ENCODE data around the gene MEGF11. TPM values are rescaled to one million over a fixed set of nuclear protein-coding genes. Genes with fewer than 3 reads are reported as not detected.

Gene MEGF11
- total RNA-seq, 1 experiment from 2014 or later = not detected

DNA sequence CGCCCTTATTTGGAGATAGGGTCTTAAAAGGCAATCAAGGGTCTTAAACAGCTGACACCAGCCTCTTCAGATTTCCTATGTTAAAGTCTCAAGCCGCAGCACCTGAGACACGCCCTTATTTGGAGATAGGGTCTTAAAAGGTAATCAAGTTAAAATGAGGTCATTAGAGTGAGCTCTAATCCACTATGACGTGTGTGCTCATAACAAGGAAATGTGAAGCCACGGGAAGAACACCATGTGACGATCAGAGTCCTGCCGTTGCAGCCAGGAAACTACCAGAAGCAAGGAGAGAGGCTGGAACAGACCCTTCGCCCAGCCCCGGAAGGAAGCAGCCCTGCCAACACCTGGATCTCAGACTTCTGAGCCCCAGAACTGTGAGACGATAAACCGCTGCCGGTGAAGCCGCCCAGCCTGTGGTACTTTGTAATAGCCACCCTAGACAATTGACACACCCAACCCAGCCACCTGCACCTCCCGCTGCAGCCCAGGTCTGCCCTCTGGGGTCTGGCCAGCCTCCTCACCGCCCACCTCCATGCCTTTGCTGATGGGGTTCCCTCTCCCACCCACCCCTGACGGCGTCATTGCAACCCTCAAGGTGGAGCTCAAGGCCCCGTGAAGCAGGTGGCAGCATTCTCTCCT lies 137.9 kb downstream of the MEGF11 start:
- no peaks in the 10 kb centered on the region for H3K9me2 ChIP-seq (ENCODE audit: insufficient read depth)
- peaks cover 51% of the 10 kb centered on the region for H3K27me3 ChIP-seq (ENCODE audit: insufficient read depth, low read depth)
- intact Hi-C loops (cut with micrococcal nuclease; ENCODE audit: unreplicated experiment) = no loop called here
- H3F3A ChIP-seq (ENCODE audit: insufficient read depth, low read depth) = no peaks in the 10 kb centered on the region
- TF ChIP-seq EZH2 (IDR thresholded peaks at IDR 0.05; ENCODE audit: low read depth) (no peak), CTCF (conservative IDR thresholded peaks at IDR 0.05) (no peak)
- H3K79me2 ChIP-seq (ENCODE audit: low read depth) = no peaks in the 10 kb centered on the region
- no peaks in the 10 kb centered on the region for H3K36me3 ChIP-seq (ENCODE audit: low read depth)
- H3K4me3 ChIP-seq = no peak overlapping the region
- no peaks in the 10 kb centered on the region for H4K20me1 ChIP-seq (ENCODE audit: insufficient read depth)
- DNase-seq = no peak
- no peaks in the 10 kb centered on the region for H3K9me3 ChIP-seq (ENCODE audit: insufficient read depth, low read depth)
- no peak overlapping the region for H2AFZ ChIP-seq
- ChIA-PET POLR2A (ENCODE audit: unreplicated experiment) (no interaction called here), CTCF (no interaction called here)
- H3K4me1 ChIP-seq (replicated peaks; ENCODE audit: insufficient read depth) = no peaks in the 10 kb centered on the region
- H3K4me2 ChIP-seq = no peak overlapping the region
- no peak overlapping the region for H3K27ac ChIP-seq
- BruUV-seq (replicated peaks) = no TSS peak

DNA sequence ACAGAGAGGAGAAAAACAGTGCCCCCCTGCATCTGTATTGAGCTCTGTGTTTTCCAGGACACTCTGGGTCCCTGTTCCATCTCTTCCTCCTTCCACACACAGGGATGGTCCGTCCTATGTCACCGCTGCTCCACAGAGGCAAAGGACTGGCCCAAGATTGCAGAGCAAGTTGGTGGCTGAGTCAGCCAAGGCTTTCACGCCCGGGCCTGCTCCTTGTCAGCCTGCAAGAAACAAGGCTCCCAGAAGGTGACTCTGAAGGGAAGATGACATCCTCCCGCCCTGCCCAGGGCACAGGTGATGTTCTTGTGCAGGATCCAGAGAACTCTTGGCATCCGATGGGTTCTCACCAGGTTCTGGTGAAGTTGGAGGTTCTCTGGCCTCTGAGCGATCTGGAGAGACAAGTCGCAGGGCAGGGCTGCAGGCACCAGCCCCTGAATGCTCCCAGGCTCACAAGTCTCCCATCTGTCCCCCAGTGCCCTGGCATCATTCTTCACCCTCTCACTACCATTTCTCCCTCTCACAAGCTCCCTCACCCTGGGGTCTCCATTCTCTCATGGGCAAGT lies 138.6 kb downstream of the MEGF11 start:
- no peak for TF ChIP-seq EZH2 (IDR thresholded peaks at IDR 0.05; ENCODE audit: low read depth)
- no peak for TF ChIP-seq CTCF (conservative IDR thresholded peaks at IDR 0.05)
- no peak overlapping the region for H3K4me3 ChIP-seq
- H3K79me2 ChIP-seq (ENCODE audit: low read depth) = no peaks in the 10 kb centered on the region
- no peaks in the 10 kb centered on the region for H3K9me3 ChIP-seq (ENCODE audit: insufficient read depth, low read depth)
- no peak overlapping the region for H2AFZ ChIP-seq
- no peaks in the 10 kb centered on the region for H4K20me1 ChIP-seq (ENCODE audit: insufficient read depth)
- H3K36me3 ChIP-seq (ENCODE audit: low read depth) = no peaks in the 10 kb centered on the region
- no peaks in the 10 kb centered on the region for H3K4me1 ChIP-seq (replicated peaks; ENCODE audit: insufficient read depth)
- no peaks in the 10 kb centered on the region for H3K9me2 ChIP-seq (ENCODE audit: insufficient read depth)
- BruUV-seq (replicated peaks) = no TSS peak
- peaks cover 57% of the 10 kb centered on the region for H3K27me3 ChIP-seq (ENCODE audit: insufficient read depth, low read depth)
- ChIA-PET POLR2A (ENCODE audit: unreplicated experiment) (no interaction called here), CTCF (no interaction called here)
- no peak overlapping the region for H3K27ac ChIP-seq
- H3K4me2 ChIP-seq = no peak overlapping the region
- intact Hi-C loops (cut with micrococcal nuclease; ENCODE audit: unreplicated experiment) = no loop called here
- no peaks in the 10 kb centered on the region for H3F3A ChIP-seq (ENCODE audit: insufficient read depth, low read depth)
- no peak for DNase-seq

GRCh38 chr15:66112388-66112787 lies 141.2 kb downstream of the MEGF11 start:
- DNase-seq = no peak
- no peak for TF ChIP-seq EZH2 (IDR thresholded peaks at IDR 0.05; ENCODE audit: low read depth)
- Histone ChIP-seq H3K27me3 (ENCODE audit: insufficient read depth, low read depth) (peaks cover 76% of the 10 kb centered on the region), H3K79me2 (ENCODE audit: low read depth) (no peaks in the 10 kb centered on the region), H3F3A (ENCODE audit: insufficient read depth, low read depth) (no peaks in the 10 kb centered on the region), H3K27ac (no peak overlapping the region), H3K4me3 (no peak overlapping the region), H4K20me1 (ENCODE audit: insufficient read depth) (no peaks in the 10 kb centered on the region), H3K4me2 (no peak overlapping the region), H3K9me3 (ENCODE audit: insufficient read depth, low read depth) (no peaks in the 10 kb centered on the region), H3K4me1 (replicated peaks; ENCODE audit: insufficient read depth) (no peaks in the 10 kb centered on the region), H3K36me3 (ENCODE audit: low read depth) (no peaks in the 10 kb centered on the region), H3K9me2 (ENCODE audit: insufficient read depth) (no peaks in the 10 kb centered on the region), H2AFZ (no peak overlapping the region)
- no TSS peak for BruUV-seq (replicated peaks)
- POLR2A ChIA-PET (ENCODE audit: unreplicated experiment) = no interaction called here
- intact Hi-C loops (cut with micrococcal nuclease; ENCODE audit: unreplicated experiment) = no loop called here
- CTCF ChIA-PET = no interaction called here

DNA sequence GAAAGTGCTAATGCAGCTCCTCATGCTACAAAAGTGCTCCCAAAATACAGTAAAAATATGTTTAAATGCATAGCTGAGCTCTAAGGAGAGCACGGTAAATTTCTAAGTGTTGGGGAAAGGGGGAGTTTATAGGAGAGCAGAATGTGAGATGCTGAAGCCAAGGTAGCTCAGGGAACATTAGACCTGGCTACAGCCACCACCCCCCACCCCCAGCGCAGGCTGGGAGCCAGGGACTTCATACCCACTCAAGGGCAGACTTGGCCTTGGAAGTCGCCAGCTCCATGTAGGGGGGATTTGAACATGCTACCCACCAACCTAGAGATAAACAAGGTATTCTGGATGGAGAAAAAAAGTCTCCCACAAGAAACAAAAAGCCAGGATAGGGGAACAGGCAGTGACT lies 142.2 kb downstream of the MEGF11 start:
- no peaks in the 10 kb centered on the region for H3K9me2 ChIP-seq (ENCODE audit: insufficient read depth)
- H3K27ac ChIP-seq = no peak overlapping the region
- H3K4me1 ChIP-seq (replicated peaks; ENCODE audit: insufficient read depth) = no peaks in the 10 kb centered on the region
- H3K79me2 ChIP-seq (ENCODE audit: low read depth) = no peaks in the 10 kb centered on the region
- H3K4me2 ChIP-seq = no peak overlapping the region
- peaks cover 84% of the 10 kb centered on the region for H3K27me3 ChIP-seq (ENCODE audit: insufficient read depth, low read depth)
- intact Hi-C loops (cut with micrococcal nuclease; ENCODE audit: unreplicated experiment) = no loop called here
- no TSS peak for BruUV-seq (replicated peaks)
- TF ChIP-seq EZH2 (IDR thresholded peaks at IDR 0.05; ENCODE audit: low read depth) (no peak), CTCF (conservative IDR thresholded peaks at IDR 0.05) (no peak)
- ChIA-PET CTCF (no interaction called here), POLR2A (ENCODE audit: unreplicated experiment) (no interaction called here)
- no peak overlapping the region for H2AFZ ChIP-seq
- H3F3A ChIP-seq (ENCODE audit: insufficient read depth, low read depth) = no peaks in the 10 kb centered on the region
- H4K20me1 ChIP-seq (ENCODE audit: insufficient read depth) = no peaks in the 10 kb centered on the region
- no peaks in the 10 kb centered on the region for H3K36me3 ChIP-seq (ENCODE audit: low read depth)
- H3K9me3 ChIP-seq (ENCODE audit: insufficient read depth, low read depth) = no peaks in the 10 kb centered on the region
- no peak overlapping the region for H3K4me3 ChIP-seq
- DNase-seq = no peak
